Loucy (cell line): ENCODE measurements around the gene TOLLIP.

Experiments
- H2AFZ ChIP-seq: fragments of 200-600 bp; sonication (generic); 2 replicates; pipeline ENCODE4 v1.6.0; 2016; ENCODE audit warnings: antibody characterized with exemption, mild to moderate bottlenecking, low read length, moderate library complexity
- H3F3A ChIP-seq: fragments of 200-600 bp; 2 replicates; pipeline ENCODE4 v1.6.0; 2016; ENCODE audit warnings: antibody characterized with exemption, low read depth, mild to moderate bottlenecking
- H3K27me3 ChIP-seq: fragments of 200-600 bp; sonication (generic); 2 replicates; pipeline ENCODE4 v1.6.1; 2014; ENCODE audit warnings: low read length, mild to moderate bottlenecking; ENCODE audit not compliant: insufficient read depth, poor library complexity, severe bottlenecking
- H3K36me3 ChIP-seq: fragments of 200-600 bp; sonication (generic); 2 replicates; pipeline ENCODE4 v1.6.1; 2016; ENCODE audit warnings: low read length; ENCODE audit not compliant: insufficient read depth
- H3K4me1 ChIP-seq: fragments of 200-600 bp; sonication (generic); 2 replicates; pipeline ENCODE4 v1.5.1; 2014; ENCODE audit warnings: low read length, mild to moderate bottlenecking; ENCODE audit not compliant: insufficient read depth, poor library complexity, severe bottlenecking
- H3K4me2 ChIP-seq: fragments of 200-600 bp; sonication (generic); 2 replicates; pipeline ENCODE4 v1.6.0; 2014; ENCODE audit warnings: antibody characterized with exemption, low read length, low read depth, mild to moderate bottlenecking; ENCODE audit not compliant: poor library complexity, severe bottlenecking
- H3K4me3 ChIP-seq: fragments of 200-600 bp; sonication (generic); 2 replicates; pipeline ENCODE4 v1.5.1; 2014; ENCODE audit warnings: low read length, mild to moderate bottlenecking, mixed read lengths; ENCODE audit not compliant: poor library complexity, severe bottlenecking
- H3K79me2 ChIP-seq: fragments of 200-600 bp; sonication (generic); 2 replicates; pipeline ENCODE4 v1.6.1; 2014; ENCODE audit warnings: low read length; ENCODE audit not compliant: insufficient read depth
- H3K9ac ChIP-seq: fragments of 200-600 bp; sonication (generic); 2 replicates; pipeline ENCODE4 v1.6.0; 2014; ENCODE audit warnings: mild to moderate bottlenecking, low read depth, low read length, moderate library complexity; ENCODE audit not compliant: poor library complexity, severe bottlenecking
- H3K9me2 ChIP-seq: fragments of 200-600 bp; sonication (generic); replicated peaks from 2 replicates; pipeline ENCODE4 v1.6.1; 2016; ENCODE audit warnings: low read depth, low read length, mixed read lengths
- H3K9me3 ChIP-seq: fragments of 200-600 bp; sonication (generic); 2 replicates; pipeline ENCODE4 v1.6.1; 2014; ENCODE audit warnings: mild to moderate bottlenecking, antibody characterized with exemption, low read length, low read depth; ENCODE audit not compliant: insufficient read depth
- H4K20me1 ChIP-seq: fragments of 200-600 bp; sonication (generic); 2 replicates; pipeline ENCODE4 v1.6.0; 2014; ENCODE audit warnings: antibody characterized with exemption, low read length, mild to moderate bottlenecking; ENCODE audit not compliant: insufficient read depth, poor library complexity, severe bottlenecking
- EZH2phosphoT487 ChIP-seq: fragments of 200-600 bp; IDR thresholded peaks from 2 replicates; pipeline ENCODE4 v1.6.1; 2018; ENCODE audit warnings: antibody characterized with exemption, mild to moderate bottlenecking, moderate library complexity, borderline replicate concordance
- TF ChIP-seq, protein P1 (sequence below): fragments of 200-600 bp; sonication (generic); conservative IDR thresholded peaks from 2 replicates; pipeline ENCODE4 v1.5.1; 2014; ENCODE audit warnings: mild to moderate bottlenecking, antibody characterized with exemption, low read length

The TOLLIP gene

DNA sequence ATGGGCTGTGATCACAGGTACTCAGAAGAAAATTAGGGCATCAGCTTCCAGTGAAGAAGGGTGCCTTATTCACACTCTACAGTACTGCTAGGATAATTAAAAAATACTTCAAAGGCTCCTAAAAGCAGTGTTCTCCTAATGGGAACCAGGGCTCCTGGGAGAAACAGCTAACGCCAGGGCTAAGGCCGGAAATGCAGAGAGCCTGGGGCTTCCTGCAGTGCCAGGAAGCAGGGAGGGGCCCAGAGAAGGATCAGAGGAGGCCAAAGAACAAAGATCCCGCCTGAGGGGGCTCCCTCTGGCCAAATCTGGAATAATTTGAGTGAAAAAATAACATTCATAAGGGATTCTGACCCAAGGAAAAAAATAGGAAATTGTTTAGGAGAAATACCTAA, 27.5 kb downstream of the TOLLIP start:
- Histone ChIP-seq H3F3A (no peaks in the 10 kb centered on the region), H3K27me3 (no peaks in the 10 kb centered on the region), H3K36me3 (peaks cover 50% of the 10 kb centered on the region; the same call in 1 of the 2 replicates), H3K4me3 (no peak overlapping the region), H2AFZ (no peak overlapping the region), H3K9me3 (no peaks in the 10 kb centered on the region), H3K79me2 (no peaks in the 10 kb centered on the region), H3K9me2 (no peaks in the 10 kb centered on the region), H3K4me2 (no peak overlapping the region), H3K4me1 (no peaks in the 10 kb centered on the region), H4K20me1 (no peaks in the 10 kb centered on the region), H3K9ac (no peak overlapping the region)
- no peak for TF ChIP-seq EZH2phosphoT487
- TF ChIP-seq, protein P1, sequence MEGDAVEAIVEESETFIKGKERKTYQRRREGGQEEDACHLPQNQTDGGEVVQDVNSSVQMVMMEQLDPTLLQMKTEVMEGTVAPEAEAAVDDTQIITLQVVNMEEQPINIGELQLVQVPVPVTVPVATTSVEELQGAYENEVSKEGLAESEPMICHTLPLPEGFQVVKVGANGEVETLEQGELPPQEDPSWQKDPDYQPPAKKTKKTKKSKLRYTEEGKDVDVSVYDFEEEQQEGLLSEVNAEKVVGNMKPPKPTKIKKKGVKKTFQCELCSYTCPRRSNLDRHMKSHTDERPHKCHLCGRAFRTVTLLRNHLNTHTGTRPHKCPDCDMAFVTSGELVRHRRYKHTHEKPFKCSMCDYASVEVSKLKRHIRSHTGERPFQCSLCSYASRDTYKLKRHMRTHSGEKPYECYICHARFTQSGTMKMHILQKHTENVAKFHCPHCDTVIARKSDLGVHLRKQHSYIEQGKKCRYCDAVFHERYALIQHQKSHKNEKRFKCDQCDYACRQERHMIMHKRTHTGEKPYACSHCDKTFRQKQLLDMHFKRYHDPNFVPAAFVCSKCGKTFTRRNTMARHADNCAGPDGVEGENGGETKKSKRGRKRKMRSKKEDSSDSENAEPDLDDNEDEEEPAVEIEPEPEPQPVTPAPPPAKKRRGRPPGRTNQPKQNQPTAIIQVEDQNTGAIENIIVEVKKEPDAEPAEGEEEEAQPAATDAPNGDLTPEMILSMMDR: no peak

DNA sequence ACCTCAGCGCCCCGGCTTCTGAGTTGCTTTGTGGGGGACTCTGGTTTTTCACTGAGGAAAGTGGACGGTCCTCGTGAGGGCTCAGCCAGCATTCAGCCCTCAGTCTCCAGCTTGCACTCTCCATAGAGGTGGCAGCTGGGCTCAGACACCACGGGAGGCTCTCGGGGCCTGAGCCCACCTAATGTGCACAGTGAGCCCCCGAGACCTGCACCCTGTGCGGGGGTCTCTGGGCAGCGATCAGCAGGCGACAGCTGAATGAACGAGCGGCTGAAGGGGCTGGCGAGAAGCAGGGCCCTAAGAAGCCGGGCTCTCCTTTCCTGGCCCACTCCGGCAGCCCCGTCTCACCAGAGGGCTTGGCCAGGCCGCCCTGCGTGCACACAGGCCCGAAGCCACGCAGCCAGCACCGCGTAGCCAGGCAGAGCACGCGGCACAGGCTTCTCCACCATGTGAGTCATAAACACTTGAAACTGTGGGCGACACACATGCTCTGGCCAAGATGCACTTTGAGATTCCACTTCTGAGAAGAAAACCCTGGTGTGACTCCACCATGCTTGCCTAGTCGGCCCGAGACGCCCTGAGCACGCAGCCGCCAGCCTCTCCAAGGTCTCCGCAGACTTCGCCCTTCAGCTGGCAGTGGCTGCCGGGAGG, 28.0 kb downstream of the TOLLIP start:
- no peak overlapping the region for H3K9ac ChIP-seq
- H3K36me3 ChIP-seq: peaks cover 49% of the 10 kb centered on the region; the same call in 1 of the 2 replicates

DNA sequence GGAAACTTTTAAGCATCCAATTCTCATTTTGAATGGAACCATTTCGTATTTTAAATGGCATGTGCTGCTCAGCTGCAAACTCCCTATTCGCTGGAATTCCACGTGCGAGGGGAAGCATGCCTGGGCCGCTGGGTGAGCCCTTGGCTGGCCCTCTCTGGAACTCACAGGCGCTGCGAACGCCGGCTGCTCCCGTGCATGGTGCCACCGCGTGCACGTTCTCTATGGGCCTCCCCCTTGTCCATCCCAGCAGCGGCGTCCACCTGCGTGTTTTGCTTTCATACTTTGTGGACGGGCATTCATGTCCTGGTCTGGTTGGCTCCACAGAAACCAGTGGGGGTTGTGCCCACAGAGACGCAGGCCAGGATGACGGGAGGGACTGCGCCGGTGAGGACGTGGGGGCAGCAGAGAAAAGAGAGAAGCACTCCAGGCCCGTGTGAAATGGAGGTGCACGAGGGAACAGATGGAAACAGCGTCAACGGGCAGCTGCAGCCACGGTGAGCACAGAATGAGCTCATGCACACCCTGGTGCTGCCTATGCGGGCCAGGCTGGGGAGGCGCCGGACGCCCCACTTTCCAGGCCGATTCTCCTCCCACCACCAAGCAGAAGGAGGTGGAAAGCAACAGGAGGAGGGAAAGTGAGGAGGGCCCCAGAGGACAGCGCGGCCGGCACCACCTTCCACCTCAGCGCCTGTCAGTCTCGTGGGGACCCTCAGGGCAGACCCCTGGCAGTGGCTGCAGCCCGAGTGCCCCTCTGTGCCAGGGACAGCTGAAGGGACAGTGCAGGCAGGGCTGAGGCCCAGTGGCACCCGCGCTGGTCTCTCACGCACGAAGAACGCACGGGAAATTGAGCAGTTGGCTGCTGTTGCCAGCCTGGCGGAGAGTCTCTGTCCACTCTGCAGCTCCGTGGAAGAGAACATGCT, 29.1 kb downstream of the TOLLIP start:
- Histone ChIP-seq H3F3A (no peaks in the 10 kb centered on the region), H3K79me2 (no peaks in the 10 kb centered on the region), H4K20me1 (no peaks in the 10 kb centered on the region), H3K4me3 (no peak overlapping the region), H3K4me1 (no peaks in the 10 kb centered on the region), H3K27me3 (no peaks in the 10 kb centered on the region), H3K4me2 (no peak overlapping the region), H3K9me2 (no peaks in the 10 kb centered on the region), H3K9me3 (no peaks in the 10 kb centered on the region), H3K36me3 (peaks cover 49% of the 10 kb centered on the region; the same call in 1 of the 2 replicates), H2AFZ (no peak overlapping the region), H3K9ac (no peak overlapping the region)
- no peak for TF ChIP-seq EZH2phosphoT487
- TF ChIP-seq, protein P1: no peak

More for the DNA sequence above, 28.0 kb downstream of the TOLLIP start:
- H3K79me2 ChIP-seq: no peaks in the 10 kb centered on the region
- H3K27me3 ChIP-seq: no peaks in the 10 kb centered on the region
- no peaks in the 10 kb centered on the region for H3F3A ChIP-seq
- no peak overlapping the region for H3K4me3 ChIP-seq
- TF ChIP-seq EZH2phosphoT487: no peak
- TF ChIP-seq, protein P1: no peak
- H3K4me1 ChIP-seq: no peaks in the 10 kb centered on the region
- no peak overlapping the region for H2AFZ ChIP-seq
- H3K4me2 ChIP-seq: no peak overlapping the region
- no peaks in the 10 kb centered on the region for H3K9me3 ChIP-seq
- H4K20me1 ChIP-seq: no peaks in the 10 kb centered on the region
- H3K9me2 ChIP-seq: no peaks in the 10 kb centered on the region
